ENCODE data around the gene ZNF607.

ZNF607 gene

DNA sequence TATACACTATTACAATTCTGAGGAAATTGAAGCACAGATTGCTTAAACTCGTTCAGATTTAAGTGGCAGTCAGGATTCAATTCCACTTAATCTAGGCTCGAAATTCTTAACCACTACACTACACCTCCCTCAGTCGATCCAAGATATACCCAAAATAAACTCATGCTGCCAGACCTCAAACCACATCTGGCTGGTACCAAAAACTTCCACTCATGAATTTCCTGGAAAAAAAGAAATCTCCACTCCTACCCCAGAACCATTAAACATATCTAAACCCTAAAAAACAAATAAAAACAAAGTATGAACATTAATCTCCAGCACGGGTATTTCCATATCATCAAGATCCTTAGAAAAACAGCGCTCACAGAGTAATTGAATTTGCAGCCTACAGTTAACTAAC lies 65.4 kb downstream of the ZNF607 start:
- H3K9me3 ChIP-seq (ENCODE audit: insufficient read depth, low read length), result no peaks in the 10 kb centered on the region
- peak overlapping the region; percentile 75 for H3K4me3 ChIP-seq (ENCODE audit: insufficient read length, low read depth)
- no peaks in the 10 kb centered on the region for H3K36me3 ChIP-seq (ENCODE audit: insufficient read depth, insufficient read length, low read length)
- H3K4me1 ChIP-seq (ENCODE audit: insufficient read depth, insufficient read length), result no peaks in the 10 kb centered on the region
- H3K27me3 ChIP-seq (ENCODE audit: insufficient read depth, insufficient read length), result peaks cover 7% of the 10 kb centered on the region
- TF ChIP-seq ZNF274 (IDR thresholded peaks at IDR 0.05; ENCODE audit: low read depth, low read length) (no peak), YY1 (IDR thresholded peaks at IDR 0.05; ENCODE audit: insufficient read depth, insufficient read length) (no peak), SUZ12 (IDR thresholded peaks at IDR 0.05; ENCODE audit: extremely low read depth, insufficient read depth, insufficient read length) (no peak)
- H3K9ac ChIP-seq (ENCODE audit: insufficient read length, low read depth), result peak overlapping the region; percentile 93
- no peak for DNase-seq (ENCODE audit: low read depth, low spot score)
